NCI-H82 treated with DMSO at 0.1 percent for 48 hours (cell line): ENCODE results near the gene PLPP3.

Experiments used
- DNase-seq: peaks from one replicate; lab custom pipeline; 2025; ENCODE audit not compliant: unreplicated experiment; lab: John Stamatoyannopoulos, UW

The PLPP3 gene

GRCh38 chr1:56548571-56548970 is 30.8 kb downstream of the PLPP3 start:
- DNase-seq, result no peak

DNA sequence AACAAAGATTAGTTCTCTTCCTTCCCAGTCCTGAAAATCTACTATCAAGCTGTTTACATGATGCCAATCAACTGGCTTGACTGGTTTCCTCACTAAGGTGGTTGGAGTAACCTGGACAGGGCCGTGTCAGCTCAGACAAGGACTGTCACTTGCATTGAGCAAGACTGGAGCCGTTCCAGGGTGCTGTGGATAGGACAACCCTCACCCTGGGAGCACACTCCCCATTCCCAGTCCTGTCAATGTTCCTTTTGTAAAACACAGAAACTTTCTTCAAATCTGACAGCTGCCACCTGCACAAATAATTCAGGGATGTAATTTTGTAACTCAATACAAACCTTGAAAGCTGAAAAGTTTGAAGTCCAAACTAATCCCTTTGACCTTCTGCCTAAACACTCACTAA is 31.4 kb downstream of the PLPP3 start:
- no peak for DNase-seq

GRCh38 chr1:56547473-56547872 is 31.9 kb downstream of the PLPP3 start:
- no peak for DNase-seq

DNA sequence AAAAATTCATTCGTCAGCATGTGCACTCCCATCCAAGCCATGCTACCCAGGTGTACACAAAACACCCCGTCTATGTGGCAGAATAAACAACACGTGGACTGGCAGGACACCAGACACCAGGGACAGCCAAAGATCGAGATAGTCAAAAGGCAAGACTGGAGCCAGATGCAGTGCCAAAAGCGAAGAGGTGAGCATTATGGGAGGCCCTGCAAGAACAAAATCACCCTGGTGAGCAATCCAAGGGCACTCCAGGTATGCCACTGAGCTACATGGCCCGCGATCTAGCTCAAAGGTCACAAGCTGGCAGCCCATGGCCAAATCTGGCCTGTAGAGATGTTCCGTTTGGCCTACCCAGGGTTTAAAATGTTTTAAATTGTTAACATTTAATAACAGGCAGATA is 33.7 kb downstream of the PLPP3 start:
- DNase-seq, result no peak

DNA sequence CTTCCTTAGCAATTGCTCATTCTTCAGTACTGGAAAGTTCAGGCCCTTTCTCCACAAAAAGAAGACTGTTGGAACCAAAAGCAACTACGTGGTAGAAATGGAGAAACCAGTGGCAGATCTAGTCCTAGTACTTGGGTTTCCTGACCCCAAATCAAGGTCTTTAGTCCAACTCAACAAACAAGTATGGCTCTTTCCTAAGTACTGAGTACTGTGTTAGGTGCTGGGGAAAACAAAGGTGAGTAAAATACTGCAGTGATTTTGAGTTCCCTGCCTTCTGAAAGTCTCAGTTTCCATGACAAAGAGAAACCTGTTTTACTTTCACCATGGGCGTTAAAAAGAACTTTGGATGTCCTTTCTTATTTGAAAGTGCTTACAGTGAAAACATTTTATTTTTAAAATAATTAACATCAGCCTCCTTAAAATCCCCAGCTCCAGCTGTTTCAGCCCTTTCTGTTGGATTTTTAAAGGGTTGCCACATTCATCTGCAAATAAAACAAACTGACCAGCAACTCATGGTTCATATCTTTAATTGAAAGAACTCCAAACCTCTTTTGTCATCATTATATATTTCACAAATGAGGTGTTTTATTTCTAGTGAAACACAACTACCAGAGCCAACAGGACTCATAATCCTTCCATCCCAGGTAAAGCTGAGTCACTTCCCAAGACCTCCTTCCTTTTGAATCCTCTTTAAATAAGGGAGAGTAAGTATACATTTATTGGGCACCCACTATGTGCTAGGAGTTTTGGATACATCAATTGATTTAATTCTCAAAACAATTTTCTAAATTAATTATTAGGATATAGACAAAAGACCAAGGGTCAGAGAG is 35.4 kb downstream of the PLPP3 start:
- no peak for DNase-seq

DNA sequence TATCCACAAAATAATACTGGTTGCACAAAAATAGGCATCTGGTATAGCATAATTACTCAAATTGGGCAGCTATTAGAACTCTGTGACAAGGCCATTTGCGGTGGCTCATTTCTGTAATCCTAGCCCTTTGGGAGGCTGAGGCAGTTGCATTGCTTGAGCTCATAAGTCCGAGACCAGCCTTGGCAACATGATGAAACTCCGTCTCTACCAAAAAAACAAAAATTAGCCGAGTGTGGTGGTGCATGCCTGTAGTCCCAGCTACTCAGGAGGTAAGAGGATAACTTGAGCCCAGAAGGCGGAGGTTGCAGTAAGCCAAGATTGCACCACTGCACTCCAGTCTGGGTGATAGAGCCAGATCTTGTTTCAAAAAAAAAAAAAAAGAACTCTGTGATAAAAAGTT is 36.7 kb downstream of the PLPP3 start:
- no peak for DNase-seq

DNA sequence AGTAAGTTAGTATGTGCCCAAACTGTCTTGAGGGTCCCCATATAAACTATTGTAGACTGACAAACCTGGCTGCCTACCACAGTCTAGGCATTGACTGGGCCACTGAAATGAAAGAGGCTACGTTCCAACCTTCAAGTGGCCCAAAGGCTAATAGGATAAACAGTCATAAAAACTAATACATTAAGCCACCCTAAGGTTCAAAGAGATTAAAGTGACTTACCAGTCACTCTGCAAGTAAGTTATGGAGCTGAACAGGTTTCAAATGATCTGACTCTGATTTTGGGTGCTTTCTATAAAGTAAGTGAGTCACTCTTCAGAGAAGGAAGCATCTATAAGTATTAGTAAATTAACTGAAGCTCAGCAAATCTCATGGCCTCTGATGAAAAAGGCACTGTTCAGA is 38.0 kb downstream of the PLPP3 start:
- DNase-seq, result peak; percentile 89

DNA sequence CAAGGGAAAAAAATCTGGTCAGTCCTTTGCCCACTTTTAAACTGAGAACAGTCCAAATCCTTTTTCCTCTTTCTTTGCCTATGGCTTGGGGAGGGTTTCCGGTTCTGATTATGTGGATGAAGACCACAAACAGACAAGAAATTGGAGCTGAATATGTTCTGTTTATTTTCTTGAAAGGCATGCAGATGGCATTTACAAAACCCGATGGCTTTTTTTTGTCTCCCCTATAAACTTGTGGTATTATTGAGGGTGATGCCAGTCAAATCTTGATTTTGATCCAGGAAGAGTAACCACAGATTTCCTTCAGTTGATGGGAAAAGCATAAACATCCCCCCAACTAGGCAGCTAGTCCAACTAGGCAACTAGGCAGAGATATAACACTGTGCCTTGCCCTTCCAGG is 38.9 kb downstream of the PLPP3 start:
- no peak for DNase-seq

- no peak for DNase-seq
Observed at GRCh38 chr1:56539520-56539931, 39.8 kb downstream of the PLPP3 start.

- no peak for DNase-seq
Observed at GRCh38 chr1:56538532-56538931, 40.8 kb downstream of the PLPP3 start.

DNA sequence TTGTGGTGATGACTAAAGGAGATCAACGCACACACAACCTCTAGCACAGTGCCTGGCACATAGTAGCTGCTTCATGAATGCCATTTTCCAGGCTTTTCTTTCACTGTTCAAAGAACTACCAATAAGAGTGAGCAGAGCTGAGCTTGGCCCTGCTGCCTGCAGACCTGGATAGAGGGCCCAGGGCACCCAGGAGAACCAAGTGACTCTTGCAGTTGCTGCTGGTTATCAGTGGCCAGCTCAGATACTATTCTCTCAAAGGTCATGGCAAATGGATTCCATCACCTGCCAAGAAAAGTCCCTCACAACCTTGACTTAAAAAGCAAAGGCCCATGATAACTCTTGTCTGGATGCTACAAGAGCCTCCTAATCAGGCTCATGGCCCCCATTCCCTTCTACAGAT is 41.7 kb downstream of the PLPP3 start:
- no peak for DNase-seq

GRCh38 chr1:56535939-56536338 is 43.4 kb downstream of the PLPP3 start:
- no peak for DNase-seq

DNA sequence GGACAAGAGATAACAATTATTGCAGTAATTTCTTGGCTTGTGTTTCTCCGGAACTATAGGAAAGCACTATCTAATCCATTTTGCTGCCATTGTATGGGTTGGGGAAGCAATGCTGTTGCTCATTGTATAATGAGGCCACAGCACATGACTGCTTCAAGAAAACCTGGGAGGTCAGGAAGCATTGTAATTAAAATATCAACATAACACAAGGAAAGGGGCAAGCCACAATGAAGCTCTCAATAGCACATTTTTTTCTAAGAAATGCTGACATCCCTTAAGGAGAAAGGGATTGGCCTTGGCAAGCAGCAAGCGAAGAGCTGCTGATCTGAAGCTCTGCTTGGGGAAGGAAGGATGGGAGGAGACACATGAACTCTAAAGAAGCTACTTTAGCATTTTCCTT is 44.0 kb downstream of the PLPP3 start:
- DNase-seq, result no peak

DNA sequence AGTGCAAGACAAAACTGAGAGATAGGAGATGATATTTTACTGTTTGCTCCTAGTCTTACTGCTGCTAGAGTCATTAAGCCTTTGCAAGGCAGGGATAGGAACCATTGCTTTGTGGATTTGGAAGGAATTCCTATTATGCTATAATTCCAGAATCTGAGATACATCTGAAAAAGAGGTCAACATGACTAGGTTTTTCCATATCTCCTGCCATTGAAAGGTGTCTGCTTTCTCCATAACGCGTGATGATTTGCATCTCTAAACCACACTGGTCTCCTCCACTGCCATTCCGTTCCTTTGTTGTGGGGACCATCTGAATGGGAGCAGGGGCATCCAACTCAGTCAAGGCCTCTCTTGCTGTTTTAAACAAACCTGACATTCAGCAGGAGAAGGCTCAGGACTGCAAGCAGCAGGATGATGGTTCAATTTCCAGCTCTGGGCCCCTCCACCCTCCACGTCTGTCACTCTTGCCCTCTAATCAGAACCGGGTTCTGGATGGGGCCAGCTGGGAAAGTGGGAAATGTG is 45.2 kb downstream of the PLPP3 start:
- DNase-seq, result no peak

DNA sequence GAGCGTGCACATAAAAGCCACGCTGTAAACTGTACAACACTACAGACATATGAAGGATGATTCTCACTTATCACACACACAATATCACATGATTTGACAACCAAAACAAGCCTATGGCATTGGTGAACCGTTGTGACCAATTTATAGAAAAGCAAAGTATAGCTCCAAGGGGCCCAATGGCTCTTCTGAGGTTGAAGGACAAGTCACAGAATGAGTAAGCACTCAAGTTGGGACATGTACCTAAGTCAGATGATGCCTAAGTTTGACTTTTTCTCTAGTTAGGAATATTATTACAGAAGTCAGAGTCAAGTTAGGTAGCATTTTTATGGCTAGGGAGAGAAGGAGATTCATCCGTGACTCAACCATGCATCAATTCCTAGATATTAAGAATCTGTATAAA is 45.7 kb downstream of the PLPP3 start:
- no peak for DNase-seq

DNA sequence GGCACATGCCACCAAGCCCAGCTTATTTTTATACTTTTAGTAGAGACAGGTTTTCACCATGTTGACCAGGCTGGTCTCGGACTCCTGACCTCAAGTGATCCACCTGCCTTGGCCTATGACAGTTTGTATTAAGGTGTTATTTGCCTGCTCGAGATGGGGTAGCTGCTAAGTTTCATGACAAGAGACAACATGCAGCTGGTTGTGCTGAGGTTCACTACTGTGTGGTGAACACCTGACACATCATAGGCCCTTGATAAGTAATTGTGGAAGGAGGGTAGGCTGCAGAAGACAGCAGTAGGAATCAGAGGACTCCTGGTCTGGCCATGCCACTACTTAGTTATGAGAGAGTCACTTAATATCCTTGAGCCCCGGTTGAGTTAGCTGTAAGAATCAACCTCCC is 46.2 kb downstream of the PLPP3 start:
- no peak for DNase-seq

DNA sequence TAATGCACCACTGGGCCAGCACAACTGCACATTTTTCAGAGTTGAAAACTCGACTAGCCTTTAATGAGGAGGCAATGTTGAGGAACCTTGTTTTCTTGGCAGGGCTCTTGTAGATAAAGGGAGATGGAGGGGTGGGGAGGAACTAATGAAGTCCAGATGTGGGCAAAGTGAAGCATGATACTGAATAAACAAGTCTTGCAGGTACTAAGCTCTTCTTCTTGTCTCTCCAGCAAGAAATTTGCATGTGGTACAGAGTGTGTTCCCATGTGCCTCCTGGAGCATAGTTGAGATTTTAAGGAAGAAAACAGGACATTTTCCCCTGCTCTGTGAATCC is 47.0 kb downstream of the PLPP3 start:
- DNase-seq, result no peak

DNA sequence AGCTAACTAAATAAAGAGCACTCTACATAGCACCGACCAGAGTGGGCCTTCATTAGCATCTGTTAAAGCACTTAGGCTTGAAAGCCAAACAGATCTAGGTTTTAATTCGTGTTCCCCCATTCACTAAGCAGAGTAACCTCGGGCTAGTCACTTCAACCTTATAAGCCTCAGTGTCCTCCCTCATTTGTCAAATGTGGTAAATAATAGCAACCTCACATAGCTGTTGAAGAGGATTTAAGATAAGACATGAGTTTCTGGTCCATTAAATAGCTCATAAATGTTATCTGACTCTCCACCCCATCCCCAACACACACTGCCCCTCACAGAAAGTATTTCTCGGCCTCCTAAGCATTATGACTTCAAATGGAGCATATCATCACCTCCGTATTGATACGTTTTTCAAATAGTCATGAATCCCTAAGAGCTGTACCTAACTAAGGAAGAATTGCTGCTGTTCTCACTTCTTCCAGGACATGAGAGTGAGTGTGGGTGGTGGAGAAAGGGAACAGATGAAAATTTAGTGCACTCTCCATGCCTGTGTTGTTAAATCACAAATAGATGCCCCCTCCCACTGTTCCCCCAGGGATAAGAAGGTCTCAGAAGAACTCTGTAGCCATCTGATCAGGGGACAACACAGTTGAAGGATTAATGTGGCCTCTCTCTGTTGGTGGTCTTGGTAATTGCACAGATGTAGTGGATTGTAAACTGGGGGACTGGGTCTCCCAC is 47.6 kb downstream of the PLPP3 start:
- DNase-seq, result no peak

DNA sequence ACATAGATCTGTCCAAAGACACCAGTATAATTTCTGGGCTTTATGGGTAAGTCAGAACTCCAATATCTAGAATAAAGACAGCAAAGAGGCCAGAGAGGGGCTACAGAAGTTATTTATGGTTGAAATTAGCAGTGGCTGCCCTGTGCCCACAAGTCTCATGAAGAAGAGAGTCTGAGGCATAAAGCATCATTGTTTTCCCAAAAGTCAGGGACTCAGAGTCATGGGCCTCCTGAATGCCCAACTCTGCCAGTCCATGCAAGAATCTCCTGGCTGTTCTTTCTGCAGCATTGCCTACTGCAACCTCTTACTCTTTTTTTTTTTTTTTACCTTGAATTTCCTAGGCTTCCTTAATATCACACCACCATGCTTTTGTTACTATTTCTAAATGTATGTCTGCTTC is 49.6 kb downstream of the PLPP3 start:
- DNase-seq, result no peak

GRCh38 chr1:56527548-56528302 is 51.6 kb downstream of the PLPP3 start:
- DNase-seq, result no peak

- no peak for DNase-seq
Observed at GRCh38 chr1:56526571-56527174, 52.7 kb downstream of the PLPP3 start.
